Kidney (tissue), 14 donors: ENCODE results near the gene EPYC. TPM values are rescaled to one million over a fixed set of nuclear protein-coding genes. Genes with fewer than 3 reads are reported as not detected.

Experiments
- DNase-seq, 5 donors: peaks; one replicate each; pipeline ENCODE4 v3.0.0-alpha.2; 2013 to 2020
- FAIRE-seq: peaks from 2 replicates; lab custom pipeline; 2012; peaks lifted over from hg19 to GRCh38; lab: Jason Lieb, UNC
- H3K27ac ChIP-seq, 2 donors: one replicate each; pipeline ENCODE4 v1.7.0; 2013; ENCODE audit warnings: low read depth in 2 of 2, low read length in 2 of 2, inconsistent platforms in 1 of 2
- H3K27me3 ChIP-seq: one replicate; pipeline ENCODE4 v1.7.1; 2013; ENCODE audit warnings: low read length, inconsistent platforms; ENCODE audit not compliant: control insufficient read depth, insufficient read depth
- H3K36me3 ChIP-seq, 3 donors: one replicate each; pipeline versions ENCODE4 v1.7.0 to v1.7.1; 2013; ENCODE audit warnings: low read length in 3 of 3, control low read depth in 1 of 3, inconsistent platforms in 1 of 3; ENCODE audit not compliant: insufficient read depth in 3 of 3, control insufficient read depth in 2 of 3
- H3K4me1 ChIP-seq, 3 donors: one replicate each; pipeline versions ENCODE4 v1.7.0 to v1.7.1; 2013; ENCODE audit warnings: low read length in 3 of 3, inconsistent platforms in 1 of 3, low read depth in 1 of 3; ENCODE audit not compliant: control insufficient read depth in 2 of 3, insufficient read depth in 2 of 3
- H3K4me3 ChIP-seq, 3 donors: one replicate each; pipeline versions ENCODE4 v1.7.0 to v1.8.1; 2013; ENCODE audit warnings: low read length in 3 of 3, control low read depth in 1 of 3, inconsistent platforms in 1 of 3
- H3K9ac ChIP-seq, 3 donors: one replicate each; pipeline versions ENCODE4 v1.7.0 to v1.7.1; 2013; ENCODE audit warnings: low read length in 3 of 3, control low read depth in 1 of 3, inconsistent platforms in 1 of 3
- H3K9me3 ChIP-seq, 3 donors: one replicate each; pipeline versions ENCODE4 v1.7.0 to v1.7.1; 2013; ENCODE audit warnings: low read length in 3 of 3, control low read depth in 1 of 3, inconsistent platforms in 1 of 3; ENCODE audit not compliant: control insufficient read depth in 2 of 3, insufficient read depth in 1 of 3
- CTCF ChIP-seq: IDR thresholded peaks from 3 replicates; pipeline ENCODE4 v1.5.1; 2012; ENCODE audit warnings: mild to moderate bottlenecking, moderate library complexity, borderline replicate concordance; ENCODE audit not compliant: insufficient read depth; ENCODE audit errors: extremely low read depth
- intact Hi-C: fragments of 100-400 bp; cut with DNase I; formaldehyde crosslinking; loops from one replicate; pipeline ENCODE4 v1.11.1; 2022
- polyA plus RNA-seq: library from polyadenylated mRNA; stranded (reverse); fragments of 350-450 nt; fragmentation: Illumina TruSeq; extraction: RNeasy Lipid Tissue Mini Kit (QIAGEN cat#74804); gene quantifications from one replicate; pipeline ENCODE4 v1.2.3, GENCODE V29; 2014; ENCODE audit warnings: low read depth, low replicate concordance; ENCODE audit not compliant: insufficient read depth
- total RNA-seq: library from RNA; stranded (reverse); fragmentation: NEBNext Ultra II Directional; extraction: Animal tissue kit (Norgen Biotek cat#: 25700); gene quantifications from one replicate; pipeline ENCODE4 v1.2.1, GENCODE V29; 2021
- donor health status: control.
- donor health status: control.
- donor health status: control.
- donor health status: control.
- donor health status: control.
- donor health status: DM: yes; HTN: yes; CAD: no.
- donor health status: Normal renal cell carcinoma (clear cell type).

Gene EPYC
- total and polyA plus RNA-seq, 2 donors from 2014 or later, result not detected

DNA sequence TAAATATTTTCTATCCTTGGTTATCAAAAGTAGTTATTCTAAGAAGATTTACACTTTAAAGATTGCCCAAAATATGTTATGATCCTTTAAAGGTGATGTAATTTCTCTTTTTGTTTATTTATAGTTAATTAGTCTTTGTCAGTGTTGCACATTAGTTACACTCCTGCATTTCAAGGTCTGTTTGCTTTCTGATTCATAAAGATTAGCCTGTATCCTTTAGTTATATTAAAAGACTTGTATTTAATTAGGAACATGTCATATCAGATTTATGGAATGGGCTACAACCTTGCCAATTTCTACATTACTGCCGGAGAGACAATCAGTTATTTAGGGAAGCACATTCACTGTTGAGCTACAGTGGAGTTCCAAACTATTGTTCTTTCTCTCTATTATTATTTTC is 3.5 kb downstream of the EPYC start:
- Histone ChIP-seq H3K9ac (no peak overlapping the region), H3K4me3 (no peak overlapping the region), H3K27me3 (no peaks in the 10 kb centered on the region), H3K27ac (no peak overlapping the region), H3K4me1 (no peaks in the 10 kb centered on the region), H3K36me3 (no peaks in the 10 kb centered on the region), H3K9me3 (no peaks in the 10 kb centered on the region)
- FAIRE-seq, result no peak
- DNase-seq, result no peak
- no peak for TF ChIP-seq CTCF
- intact Hi-C loops, result no loop called here

GRCh38 chr12:90999966-91000365 is 4.8 kb downstream of the EPYC start:
- DNase-seq, result no peak
- Histone ChIP-seq H3K27ac (no peak overlapping the region), H3K4me3 (no peak overlapping the region), H3K9me3 (no peaks in the 10 kb centered on the region), H3K36me3 (no peaks in the 10 kb centered on the region), H3K4me1 (no peaks in the 10 kb centered on the region), H3K9ac (no peak overlapping the region), H3K27me3 (no peaks in the 10 kb centered on the region)
- no peak for TF ChIP-seq CTCF
- intact Hi-C loops, result no loop called here
- no peak for FAIRE-seq

- Histone ChIP-seq H3K27ac (no peak overlapping the region), H3K9me3 (no peaks in the 10 kb centered on the region), H3K9ac (no peak overlapping the region), H3K27me3 (no peaks in the 10 kb centered on the region), H3K36me3 (no peaks in the 10 kb centered on the region), H3K4me1 (no peaks in the 10 kb centered on the region), H3K4me3 (no peak overlapping the region)
- TF ChIP-seq CTCF, result no peak
- no peak for DNase-seq
- intact Hi-C loops, result no loop called here
- FAIRE-seq, result no peak
These were observed 5.2 kb downstream of the EPYC start for GRCh38 chr12:90999527-90999926.

DNA sequence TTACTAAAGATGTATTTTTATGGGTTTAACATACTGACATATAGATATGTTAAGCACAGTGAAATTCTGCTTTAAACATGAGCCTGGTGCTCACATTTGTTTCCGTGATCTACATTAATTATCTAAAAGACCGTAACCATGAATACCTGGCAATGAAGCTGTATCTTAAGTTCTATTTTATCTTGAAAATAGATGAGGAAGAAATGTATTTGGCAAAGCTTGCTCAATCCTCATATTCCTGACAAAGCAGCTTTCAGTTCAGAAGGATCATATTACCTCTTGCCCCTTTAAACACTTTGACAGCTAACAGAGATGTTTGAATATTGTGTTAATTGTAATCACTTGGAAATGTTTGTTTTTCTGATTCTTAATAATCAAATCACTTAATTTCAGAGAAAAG is 9.8 kb downstream of the EPYC start:
- no peak overlapping the region for H3K4me3 ChIP-seq
- no peaks in the 10 kb centered on the region for H3K9me3 ChIP-seq
- FAIRE-seq (no peak), DNase-seq (no peak)
- H3K4me1 ChIP-seq, result no peaks in the 10 kb centered on the region
- H3K27me3 ChIP-seq, result no peaks in the 10 kb centered on the region
- intact Hi-C loops, result no loop called here
- no peak overlapping the region for H3K9ac ChIP-seq
- H3K27ac ChIP-seq, result no peak overlapping the region
- H3K36me3 ChIP-seq, result no peaks in the 10 kb centered on the region
- no peak for TF ChIP-seq CTCF
